GM19043 (cell line): ENCODE results near the gene PARD6G.
"Not testable (repeated sequence)": the region's sequence is repeated elsewhere in the genome, so short reads cannot be mapped to it uniquely, and the experiment has no call there.

Experiments
- ATAC-seq: cut with Tn5 transposase; IDR thresholded peaks from one replicate; pipeline ENCODE4 v1.9.1; 2021; ENCODE audit warnings: low read depth; ENCODE audit not compliant: unreplicated experiment

Gene PARD6G

GRCh38 chr18:80176334-80177073, 70.8 kb downstream of the PARD6G start:
- no peak for ATAC-seq

GRCh38 chr18:80175451-80176204, 71.7 kb downstream of the PARD6G start:
- no peak for ATAC-seq

- no peak for ATAC-seq
Measured at GRCh38 chr18:80173060-80173459, 74.3 kb downstream of the PARD6G start.

- ATAC-seq, result no peak
Measured at GRCh38 chr18:80172056-80172455, 75.3 kb downstream of the PARD6G start.

- no peak for ATAC-seq
Measured at GRCh38 chr18:80171054-80171872, 76.1 kb downstream of the PARD6G start.

GRCh38 chr18:80170395-80171053, 76.8 kb downstream of the PARD6G start:
- ATAC-seq, result no peak

GRCh38 chr18:80169607-80170006, 77.7 kb downstream of the PARD6G start:
- no peak for ATAC-seq

- no peak for ATAC-seq
Measured at GRCh38 chr18:80168982-80169381, 78.3 kb downstream of the PARD6G start.

GRCh38 chr18:80168346-80168745, 79.0 kb downstream of the PARD6G start:
- ATAC-seq, result no peak

GRCh38 chr18:80167931-80168330, 79.4 kb downstream of the PARD6G start:
- ATAC-seq, result no peak

GRCh38 chr18:80167331-80167730, 80.0 kb downstream of the PARD6G start:
- no peak for ATAC-seq

- no peak for ATAC-seq
Measured at GRCh38 chr18:80166725-80167124, 80.6 kb downstream of the PARD6G start.

- no peak for ATAC-seq
Measured at GRCh38 chr18:80166240-80166639, 81.1 kb downstream of the PARD6G start.

- not testable (repeated sequence) for ATAC-seq
Measured at GRCh38 chr18:80164727-80165355, 82.5 kb downstream of the PARD6G start.

- no peak for ATAC-seq
Measured at GRCh38 chr18:80163183-80163582, 84.1 kb downstream of the PARD6G start.

- no peak for ATAC-seq
Measured at GRCh38 chr18:80161781-80162417, 85.4 kb downstream of the PARD6G start.

GRCh38 chr18:80159713-80160636, 87.3 kb downstream of the PARD6G start:
- no peak for ATAC-seq

- ATAC-seq, result no peak
Measured at GRCh38 chr18:80158365-80158764, 88.9 kb downstream of the PARD6G start.
